Measurements from ENCODE around the gene SEC61A2. TPM values are rescaled to one million over a fixed set of nuclear protein-coding genes. Genes with fewer than 3 reads are reported as not detected.
"Not testable (repeated sequence)": the region's sequence is repeated elsewhere in the genome, so short reads cannot be mapped to it uniquely, and the experiment has no call there.

Gene SEC61A2
- total RNA-seq = 6.7 TPM

GRCh38 chr10:12129222-12130111 is at the start of gene SEC61A2:
Gene SEC61A2 (plus strand): TSS chr10:12129677. CDS start chr10:12129788, 111 bp downstream.
- DNase-seq (ENCODE audit: low read depth in 2 of 3, low spot score in 2 of 3) = peak; percentile 95 to 97 (median 96)

DNA sequence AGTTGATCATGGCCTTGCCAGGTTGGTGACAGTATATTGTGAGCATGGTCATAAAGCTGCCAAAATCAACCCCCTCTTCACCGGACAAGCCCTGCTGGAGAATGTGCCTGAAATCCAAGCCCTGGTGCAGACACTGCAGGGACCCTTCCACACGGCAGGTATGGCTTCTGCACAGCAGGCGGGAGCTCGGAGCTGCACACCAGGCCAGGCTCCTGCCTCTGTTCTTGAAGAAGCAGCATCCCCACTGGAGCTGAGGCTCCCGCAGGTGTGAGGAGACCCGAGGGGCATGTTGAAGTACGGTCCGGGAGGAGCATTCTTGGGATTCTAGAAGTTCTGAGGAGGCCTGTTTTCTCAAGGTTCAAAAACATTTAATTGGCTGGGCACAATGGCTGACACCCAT is 48.0 kb upstream of the SEC61A2 start:
- DNase-seq (ENCODE audit: low read depth in 2 of 3, low spot score in 2 of 3) = no peak

GRCh38 chr10:12081879-12082557 is 47.5 kb upstream of the SEC61A2 start:
- DNase-seq (ENCODE audit: low read depth in 2 of 3, low spot score in 2 of 3) = no peak

DNA sequence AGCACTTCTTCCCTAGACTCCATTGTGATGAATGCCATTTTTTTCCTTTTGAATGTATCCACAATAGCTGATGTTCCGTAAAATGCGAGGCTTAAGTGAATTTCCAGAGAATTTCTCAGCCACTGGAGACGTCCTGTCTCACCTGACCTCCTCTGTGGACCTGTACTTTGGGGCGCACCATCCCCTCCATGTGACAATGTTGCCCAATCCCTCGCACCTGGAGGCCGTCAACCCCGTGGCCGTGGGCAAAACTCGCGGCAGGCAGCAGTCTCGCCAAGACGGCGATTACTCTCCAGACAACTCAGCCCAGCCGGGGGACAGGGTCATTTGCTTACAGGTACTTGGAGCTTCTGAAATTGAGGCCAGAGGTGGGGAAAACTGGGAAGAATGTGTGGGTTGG is 40.6 kb upstream of the SEC61A2 start:
- no peak for DNase-seq (ENCODE audit: low read depth in 2 of 3, low spot score in 2 of 3)

GRCh38 chr10:12091421-12091820 is 38.1 kb upstream of the SEC61A2 start:
- no peak for DNase-seq (ENCODE audit: low read depth in 2 of 3, low spot score in 2 of 3)

- not testable (repeated sequence) for DNase-seq (ENCODE audit: low read depth in 2 of 3, low spot score in 2 of 3)
These were observed 32.1 kb upstream of the SEC61A2 start for GRCh38 chr10:12097361-12097760.

DNA sequence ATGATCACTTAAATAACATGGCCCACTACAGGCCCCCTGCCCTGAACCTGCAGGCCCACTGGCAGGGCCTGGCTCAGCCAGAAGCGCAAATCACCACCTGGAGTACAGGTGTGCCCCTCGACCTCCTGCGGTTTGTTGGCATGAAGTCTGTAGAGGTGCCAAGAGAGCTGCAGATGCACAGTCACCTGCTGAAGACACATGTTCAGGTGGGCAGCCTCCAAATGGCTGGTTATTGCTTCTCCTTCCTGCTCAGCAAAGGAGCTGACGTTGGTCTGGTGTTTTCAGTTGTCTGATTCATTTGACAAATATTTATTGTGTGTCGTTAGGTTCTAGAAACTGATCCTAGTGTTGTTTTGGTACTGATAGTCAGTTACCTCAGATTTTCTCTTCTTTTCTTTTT is 31.7 kb upstream of the SEC61A2 start:
- DNase-seq (ENCODE audit: low read depth in 2 of 3, low spot score in 2 of 3) = no peak

GRCh38 chr10:12098966-12099365 is 30.5 kb upstream of the SEC61A2 start:
- no peak for DNase-seq (ENCODE audit: low read depth in 2 of 3, low spot score in 2 of 3)

DNA sequence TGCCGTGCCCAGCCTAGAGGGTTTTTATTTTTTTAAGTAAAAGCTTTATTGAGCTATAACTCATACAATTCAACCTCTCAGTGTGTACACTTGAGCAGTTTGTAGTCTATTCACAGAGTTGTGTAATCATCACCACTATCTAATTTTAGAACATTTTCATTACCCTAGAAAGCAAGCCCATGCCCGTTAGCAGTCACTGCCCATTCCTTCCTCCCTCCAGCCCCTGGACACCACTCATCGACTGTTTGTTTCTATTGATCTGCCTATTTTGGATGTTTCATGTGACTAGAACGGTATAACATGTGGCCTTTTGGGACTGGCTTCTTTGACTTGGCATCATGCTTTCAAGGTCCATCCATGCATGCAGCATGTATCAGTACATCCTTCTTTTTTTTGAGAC is 25.7 kb upstream of the SEC61A2 start:
- no peak for DNase-seq (ENCODE audit: low read depth in 2 of 3, low spot score in 2 of 3)

GRCh38 chr10:12107781-12108180 is 21.7 kb upstream of the SEC61A2 start:
- DNase-seq (ENCODE audit: low read depth in 2 of 3, low spot score in 2 of 3) = no peak

DNA sequence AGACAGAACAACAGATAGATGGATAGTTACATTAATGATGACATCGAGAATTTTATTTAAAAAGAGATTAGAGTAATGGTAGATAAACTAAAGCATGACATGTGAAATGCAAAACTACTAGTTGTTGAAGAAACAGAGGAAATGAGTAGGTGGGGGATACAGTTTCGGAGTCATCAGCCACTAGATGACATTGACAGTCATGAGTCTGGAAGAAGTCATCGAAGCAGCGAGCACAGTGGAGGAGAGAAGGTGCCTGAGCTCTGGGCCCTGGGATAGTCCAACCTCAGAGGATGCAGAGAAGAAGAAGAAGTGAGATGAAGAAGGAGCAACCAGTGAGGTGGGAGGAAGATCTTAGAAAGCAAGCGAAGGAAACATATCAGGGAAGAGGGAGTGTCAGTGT is 20.2 kb upstream of the SEC61A2 start:
- no peak for DNase-seq (ENCODE audit: low read depth in 2 of 3, low spot score in 2 of 3)

DNA sequence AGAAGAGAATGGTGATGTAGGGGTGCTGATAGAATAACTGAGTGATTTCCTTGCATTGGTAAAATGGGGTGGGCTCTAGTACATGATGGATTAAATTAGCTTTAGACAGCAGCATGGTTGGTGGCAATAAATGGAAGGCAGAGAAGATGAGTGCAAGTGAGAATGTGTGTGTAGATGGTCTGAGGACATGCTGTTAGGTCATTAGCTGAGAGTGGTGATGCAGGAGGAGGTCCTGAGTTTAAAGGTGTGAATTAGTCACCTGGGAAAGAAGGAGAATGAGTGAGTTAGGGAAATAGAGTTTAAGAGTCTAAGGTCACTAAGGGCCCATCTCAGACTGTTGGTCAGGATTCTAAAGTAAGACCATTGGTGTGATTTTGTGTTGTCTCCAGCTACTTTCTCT is 17.9 kb upstream of the SEC61A2 start:
- DNase-seq (ENCODE audit: low read depth in 2 of 3, low spot score in 2 of 3) = no peak

DNA sequence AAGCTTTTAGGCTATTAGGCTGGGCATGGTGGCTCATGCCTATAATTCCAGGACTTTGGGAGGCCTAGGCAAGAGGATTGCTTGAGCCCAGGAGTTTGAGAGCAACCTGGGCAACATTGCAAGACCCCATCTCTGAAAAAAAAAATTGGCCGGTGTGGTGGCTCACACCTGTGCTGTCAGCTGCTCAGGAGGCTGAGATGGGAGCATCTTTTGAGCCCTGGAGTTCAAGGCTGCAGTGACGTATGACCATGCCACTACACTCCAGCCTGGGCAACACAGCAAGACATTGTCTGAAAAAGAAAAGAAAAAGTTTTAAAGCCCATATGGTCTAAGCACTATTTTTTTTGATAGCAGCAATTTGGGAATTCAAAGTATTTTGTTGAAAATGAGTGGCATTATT is 15.8 kb upstream of the SEC61A2 start:
- DNase-seq (ENCODE audit: low read depth in 2 of 3, low spot score in 2 of 3) = no peak

DNA sequence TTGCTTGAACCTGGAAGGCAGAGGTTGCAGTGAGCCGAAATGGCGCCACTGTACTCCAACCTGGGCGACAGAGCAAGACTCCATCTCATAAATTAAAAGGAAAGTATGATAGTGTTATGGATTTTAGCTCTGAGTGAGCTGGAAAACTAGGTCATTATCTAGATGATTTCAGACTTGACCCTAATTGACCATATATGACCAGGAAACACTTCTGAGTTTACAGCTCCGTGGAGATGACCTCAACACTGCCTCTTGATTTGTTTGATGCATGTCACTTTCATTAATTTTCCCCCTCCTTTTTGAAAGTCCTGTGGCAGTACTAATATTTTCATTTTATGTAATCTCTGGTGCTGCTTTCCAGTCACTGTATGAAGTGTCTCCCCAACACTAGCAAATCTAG is 7.8 kb upstream of the SEC61A2 start:
- no peak for DNase-seq (ENCODE audit: low read depth in 2 of 3, low spot score in 2 of 3)

- DNase-seq (ENCODE audit: low read depth in 2 of 3, low spot score in 2 of 3) = peak in 2 of 3 donors; percentile 81 to 91
These were observed 878 bp downstream of the SEC61A2 start for GRCh38 chr10:12130237-12130872.

DNA sequence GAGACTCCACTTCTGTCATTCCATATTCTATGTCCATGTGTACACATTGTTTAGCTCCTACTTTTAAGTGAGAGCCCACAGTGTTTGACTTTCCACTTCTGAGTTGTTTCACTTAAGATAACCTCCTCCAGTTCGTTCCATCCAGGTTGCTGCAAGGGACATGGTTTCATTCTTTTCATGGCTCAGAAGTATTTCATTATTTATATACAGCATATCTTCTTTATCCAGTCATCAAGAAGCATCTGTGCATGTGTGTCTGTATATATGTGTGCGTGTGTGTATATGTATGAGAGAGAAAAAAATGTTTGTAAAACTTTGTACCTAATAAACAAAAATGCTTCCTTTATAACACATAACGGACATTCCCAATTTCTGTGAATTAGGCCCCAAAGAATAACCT is 6.2 kb downstream of the SEC61A2 start:
- no peak for DNase-seq (ENCODE audit: low read depth in 2 of 3, low spot score in 2 of 3)

DNA sequence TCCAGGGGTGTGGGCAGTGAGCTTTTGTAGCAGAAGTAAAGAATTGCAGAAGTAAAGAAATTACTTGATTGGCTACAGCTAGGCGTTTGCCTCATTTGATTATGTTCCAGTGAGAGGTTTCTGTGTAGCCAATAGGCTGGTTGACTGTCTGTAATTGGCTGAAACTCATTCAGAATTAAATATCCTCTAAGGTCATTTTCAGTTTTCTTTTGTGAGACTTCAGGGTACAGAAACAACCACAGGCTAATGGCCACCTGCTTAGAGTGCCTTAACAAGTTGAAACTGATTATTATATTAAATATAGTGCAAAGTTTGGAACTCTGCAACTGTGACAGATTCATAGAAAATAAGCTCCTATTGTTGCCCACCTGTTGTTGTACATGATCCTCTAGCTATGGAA is 10.6 kb downstream of the SEC61A2 start:
- DNase-seq (ENCODE audit: low read depth in 2 of 3, low spot score in 2 of 3) = no peak

DNA sequence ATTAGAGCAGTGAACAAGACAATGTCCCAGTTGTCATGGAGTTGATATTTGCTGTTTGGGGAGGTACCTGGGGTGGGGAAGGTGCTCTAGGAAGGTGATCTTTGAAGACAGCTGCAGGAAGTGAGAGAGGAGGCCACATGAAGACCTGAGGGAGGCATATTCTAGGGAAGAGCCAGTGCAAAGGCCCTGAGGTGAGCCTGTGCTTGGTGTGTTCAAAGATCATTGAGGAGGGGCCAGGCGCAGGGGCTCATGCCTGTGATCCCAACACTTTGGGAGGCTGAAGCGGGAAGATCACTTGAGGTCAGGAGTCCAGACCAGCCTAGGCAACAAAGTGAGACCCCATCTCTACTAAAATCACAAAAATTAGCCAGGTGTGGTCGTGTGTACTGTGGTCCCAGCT is 15.1 kb downstream of the SEC61A2 start:
- DNase-seq (ENCODE audit: low read depth in 2 of 3, low spot score in 2 of 3) = no peak

- no peak for DNase-seq (ENCODE audit: low read depth in 2 of 3, low spot score in 2 of 3)
These were observed 20.7 kb downstream of the SEC61A2 start for GRCh38 chr10:12150163-12150562.

DNA sequence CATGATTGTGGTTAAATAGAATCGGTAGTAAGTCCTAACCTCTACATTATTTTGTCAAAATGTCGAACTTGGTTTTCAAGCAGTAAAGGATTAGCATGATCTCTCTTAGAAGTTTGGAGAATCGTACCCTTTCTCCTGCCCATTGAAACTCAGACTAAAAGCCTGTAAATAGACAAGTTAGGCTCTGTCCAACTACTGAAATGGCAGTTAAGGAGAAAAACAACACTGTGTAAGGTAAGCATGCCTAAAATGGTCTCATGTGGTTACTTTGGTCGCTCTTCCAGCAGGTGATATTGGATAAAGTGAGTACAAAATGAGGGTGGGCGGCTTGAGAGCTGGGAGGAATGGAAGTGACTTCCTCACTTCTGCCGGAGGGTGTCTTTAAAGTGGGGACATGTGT is 25.0 kb downstream of the SEC61A2 start:
- DNase-seq (ENCODE audit: low read depth in 2 of 3, low spot score in 2 of 3) = no peak

DNA sequence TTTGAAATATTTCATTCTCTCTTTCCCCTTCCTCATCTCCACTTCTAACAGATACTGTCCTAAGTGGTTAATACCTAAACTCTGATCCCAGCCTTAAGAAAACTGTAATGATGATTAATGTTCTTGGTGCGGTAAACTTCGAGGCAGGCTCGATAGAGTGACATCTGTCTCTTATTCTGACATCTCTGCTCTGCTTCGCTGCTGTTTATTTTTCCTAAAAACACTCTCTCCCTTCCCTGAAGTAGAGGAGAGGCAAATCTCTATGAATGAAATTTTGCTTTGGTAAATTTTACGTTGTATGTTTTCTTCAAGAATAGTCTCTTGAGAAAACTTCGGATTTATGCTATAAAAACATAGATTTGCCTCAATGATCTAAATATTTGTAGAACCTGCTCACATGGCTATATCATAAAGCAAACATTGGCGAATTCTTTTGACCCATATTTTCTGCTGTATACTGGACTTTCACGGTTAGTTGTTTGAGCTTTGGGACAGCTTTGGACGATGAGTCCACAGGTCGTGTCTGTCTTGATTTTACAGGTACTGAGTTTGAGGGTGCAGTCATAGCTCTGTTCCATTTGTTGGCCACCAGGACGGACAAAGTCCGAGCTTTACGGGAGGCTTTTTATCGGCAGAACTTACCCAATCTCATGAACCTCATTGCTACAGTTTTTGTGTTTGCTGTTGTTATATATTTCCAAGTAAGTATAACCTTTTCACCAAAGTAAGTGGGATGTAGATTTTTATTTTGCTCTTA is 27.1 kb downstream of the SEC61A2 start:
- DNase-seq (ENCODE audit: low read depth in 2 of 3, low spot score in 2 of 3) = no peak
